ENCODE data around the gene TSPAN12.
"Not testable (repeated sequence)": the region's sequence is repeated elsewhere in the genome, so short reads cannot be mapped to it uniquely, and the experiment has no call there.

The TSPAN12 gene

GRCh38 chr7:120857588-120858573 is at the start of gene TSPAN12:
TSPAN12 (minus strand) TSS chr7:120858144; CDS start chr7:120856763, 1,381 bp downstream.
- DNase-seq: peak; percentile 29

DNA sequence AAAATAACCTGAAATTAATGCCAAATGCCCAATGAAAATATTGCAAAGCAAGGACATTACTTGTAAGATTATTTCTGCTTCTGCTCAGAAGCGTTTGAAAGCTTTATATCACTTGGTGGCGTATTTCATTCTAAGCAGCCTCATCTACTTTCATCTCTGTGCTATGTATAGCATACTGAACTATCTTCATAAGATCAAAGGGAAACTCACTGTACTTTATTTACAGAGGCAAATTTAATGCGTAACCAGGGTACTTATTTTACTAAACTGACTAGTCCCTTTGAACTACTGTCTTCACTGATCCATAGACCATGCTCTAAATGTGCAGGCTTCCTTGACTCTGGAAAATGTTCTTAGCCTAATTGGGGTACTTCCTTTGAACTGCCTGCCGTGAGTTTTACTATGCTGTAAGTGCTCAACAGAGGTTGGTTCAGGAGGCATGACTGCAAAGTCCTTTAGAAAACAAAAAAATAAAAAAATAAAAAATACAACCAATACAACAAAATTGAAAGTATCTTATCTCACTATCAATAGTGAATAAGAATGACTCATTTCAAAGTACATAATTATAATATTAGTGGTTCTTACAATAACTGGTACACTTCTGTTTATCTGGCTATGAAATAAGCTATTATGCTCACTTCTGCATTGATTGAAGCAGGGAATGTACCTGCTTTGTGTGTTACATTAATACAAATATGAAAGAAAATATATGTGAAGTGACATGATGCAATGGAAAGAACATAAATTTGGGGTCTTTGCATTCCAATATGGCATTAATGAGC is 41.0 kb upstream of the TSPAN12 start:
- no peak for DNase-seq

DNA sequence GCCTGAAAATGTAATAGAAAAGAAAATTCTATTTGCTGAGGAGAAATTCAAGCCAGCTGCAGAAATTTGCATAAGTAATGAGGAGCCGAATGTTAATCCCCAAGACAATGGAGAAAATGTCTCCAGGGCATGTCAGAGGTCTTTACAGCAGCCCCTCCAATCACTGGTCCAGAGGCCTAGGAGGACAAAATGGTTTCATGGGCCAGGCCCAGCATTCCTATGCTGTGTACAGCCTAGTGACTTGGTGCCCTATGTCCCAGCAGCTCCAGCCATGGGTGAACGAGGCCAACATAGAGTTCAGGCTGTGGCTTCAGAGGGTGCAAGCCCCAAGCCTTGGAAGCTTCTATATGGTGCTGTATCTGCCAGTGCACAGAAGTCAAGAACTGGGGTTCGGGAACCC is 37.3 kb upstream of the TSPAN12 start:
- DNase-seq: not testable (repeated sequence)

- not testable (repeated sequence) for DNase-seq
Observed at GRCh38 chr7:120885602-120886001, 27.7 kb upstream of the TSPAN12 start.

DNA sequence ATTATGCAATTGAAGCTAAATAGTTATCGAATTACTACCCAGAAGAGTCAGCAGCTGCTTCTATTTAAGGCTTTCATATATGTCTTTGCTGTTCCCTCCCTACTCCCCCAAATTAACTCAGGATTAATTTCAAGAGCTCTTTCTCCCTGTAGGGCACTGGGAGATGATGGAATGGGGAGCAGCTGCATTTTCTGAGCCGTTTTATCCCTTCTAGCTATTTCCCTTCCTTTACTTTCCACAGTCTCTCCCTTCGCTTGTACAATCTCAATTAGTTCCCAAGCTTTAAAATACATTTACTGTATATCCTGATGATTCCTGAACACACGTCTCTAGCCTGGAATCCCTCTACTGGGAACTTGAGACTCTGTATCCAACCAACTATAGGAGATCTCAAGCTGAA is 19.8 kb upstream of the TSPAN12 start:
- no peak for DNase-seq

DNA sequence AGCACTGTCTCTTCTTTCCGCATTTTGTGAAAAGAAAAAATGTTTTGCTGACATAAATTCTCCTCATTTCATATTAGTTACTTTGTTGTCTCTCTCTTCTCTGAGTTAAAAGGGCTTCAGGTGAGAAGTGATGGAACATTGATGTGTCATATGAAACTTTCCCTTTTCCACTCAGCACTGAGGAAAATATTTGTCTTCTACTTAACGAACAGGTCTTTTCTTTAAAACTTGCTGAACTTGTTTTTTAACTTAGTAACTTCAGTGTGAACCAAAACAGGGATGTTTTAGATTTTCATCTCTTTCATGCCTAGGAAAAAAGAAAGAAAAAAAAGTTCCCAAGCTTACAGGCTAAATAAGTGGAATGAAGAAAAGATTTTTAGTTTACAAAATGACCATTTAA is 19.0 kb upstream of the TSPAN12 start:
- DNase-seq: no peak

GRCh38 chr7:120874722-120875121 is 16.8 kb upstream of the TSPAN12 start:
- no peak for DNase-seq

GRCh38 chr7:120874016-120874415 is 16.1 kb upstream of the TSPAN12 start:
- no peak for DNase-seq

DNA sequence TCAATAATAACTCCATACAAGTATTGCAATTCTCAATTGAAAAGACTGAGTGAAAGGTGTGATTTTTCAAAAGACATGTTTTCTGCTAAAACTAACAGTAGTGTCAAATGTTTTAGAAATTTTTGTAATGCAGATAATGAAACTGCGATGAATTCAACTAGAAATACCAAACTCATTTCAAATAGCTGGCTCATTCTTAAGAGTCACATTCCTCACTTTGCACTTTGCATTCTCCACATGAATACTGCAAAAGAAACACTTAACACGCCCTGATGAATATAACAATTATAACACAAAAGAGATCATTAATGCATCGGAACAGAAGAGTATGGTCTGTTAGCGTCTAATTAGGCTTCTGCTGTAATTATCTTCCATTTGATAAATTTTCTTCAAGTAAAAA is 15.5 kb upstream of the TSPAN12 start:
- no peak for DNase-seq

DNA sequence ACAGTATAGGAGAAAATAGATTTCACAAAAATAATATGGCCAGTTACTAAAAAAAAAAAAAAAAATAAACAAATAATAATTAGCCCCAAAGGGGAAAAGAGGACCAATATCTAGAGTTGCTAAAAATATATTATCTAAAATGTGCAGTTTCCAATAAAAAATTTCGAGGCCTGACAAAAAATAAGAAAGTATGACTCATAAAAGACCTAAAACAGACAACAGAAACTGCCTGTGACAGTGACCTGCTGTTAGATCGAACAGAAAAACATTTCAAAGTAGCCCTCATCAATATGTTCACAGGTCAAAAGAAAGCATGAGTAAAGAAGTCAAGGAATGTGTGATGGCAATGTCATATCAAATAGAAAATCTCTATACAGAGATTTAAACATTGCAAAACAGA is 11.8 kb upstream of the TSPAN12 start:
- no peak for DNase-seq

- DNase-seq: no peak
Observed at GRCh38 chr7:120867932-120868331, 10.0 kb upstream of the TSPAN12 start.

- no peak for DNase-seq
Observed at GRCh38 chr7:120865191-120865981, 7.4 kb upstream of the TSPAN12 start.

- no peak for DNase-seq
Observed at GRCh38 chr7:120864141-120864900, 6.4 kb upstream of the TSPAN12 start.

DNA sequence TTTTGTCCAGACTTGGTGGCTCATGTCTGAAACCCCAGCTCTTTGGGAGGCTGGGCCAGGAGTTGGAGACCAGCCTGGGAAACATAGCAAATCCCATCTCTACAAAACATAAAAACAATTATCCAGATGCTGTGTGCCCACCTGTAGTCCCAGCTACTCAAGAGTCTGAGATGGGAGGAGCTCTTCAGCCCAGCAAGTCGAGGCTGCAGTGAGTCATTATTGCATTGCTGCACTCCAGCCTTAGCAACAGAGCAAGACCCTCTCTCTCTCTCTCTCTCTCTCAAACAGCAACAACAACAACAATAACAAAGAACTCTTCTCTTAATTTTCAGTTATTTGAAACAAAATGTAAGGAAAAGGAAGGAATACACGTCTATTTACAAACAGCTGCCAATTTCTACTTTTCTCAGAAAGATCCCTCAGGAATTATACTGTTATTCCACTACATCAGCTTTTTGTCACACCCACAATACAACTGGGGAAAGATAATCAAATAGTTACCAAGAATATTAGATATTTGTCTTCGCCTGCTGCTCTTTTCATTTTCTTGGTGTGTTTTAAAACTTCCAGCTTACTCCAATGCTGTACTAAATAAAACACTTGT is 5.1 kb upstream of the TSPAN12 start:
- no peak for DNase-seq

- no peak for DNase-seq
Observed at GRCh38 chr7:120860156-120860555, 2.2 kb upstream of the TSPAN12 start.

- no peak for DNase-seq
Observed at GRCh38 chr7:120859459-120859858, 1.5 kb upstream of the TSPAN12 start.

DNA sequence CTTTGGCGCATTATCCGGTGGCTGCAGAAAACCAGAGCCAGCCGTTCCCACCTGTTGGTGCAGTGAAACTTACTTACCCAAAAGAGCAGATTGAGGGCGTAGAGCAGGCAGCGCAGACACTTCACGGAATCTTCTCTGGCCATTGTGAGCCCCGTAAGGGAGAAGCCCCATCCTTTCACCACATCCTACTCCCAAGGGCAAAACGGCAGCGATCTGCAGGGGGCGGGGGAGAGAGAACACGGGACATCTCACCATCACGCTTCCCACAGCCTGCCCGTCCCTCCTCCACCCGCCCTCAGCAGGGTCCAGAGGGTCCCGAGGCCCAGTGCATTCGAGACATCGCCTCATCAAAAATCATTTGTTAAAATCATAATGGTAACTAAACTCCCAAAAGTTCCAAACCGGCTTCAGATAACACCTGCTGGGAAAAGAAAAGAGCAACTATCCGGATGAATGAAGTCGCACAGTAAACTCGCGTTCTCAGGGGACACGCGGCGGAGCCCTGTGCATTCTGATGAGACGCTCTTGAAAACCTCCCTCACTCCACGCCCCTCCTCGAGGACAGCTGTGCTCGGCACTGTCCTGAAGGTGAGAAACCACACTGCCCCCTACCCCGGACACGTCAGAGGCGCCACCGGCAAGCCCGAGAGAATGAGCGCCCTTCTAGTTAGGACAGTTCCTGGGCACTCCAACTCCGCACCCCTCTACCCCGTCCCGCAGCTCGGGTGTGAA is 1.2 kb downstream of the TSPAN12 start:
- DNase-seq: no peak

DNA sequence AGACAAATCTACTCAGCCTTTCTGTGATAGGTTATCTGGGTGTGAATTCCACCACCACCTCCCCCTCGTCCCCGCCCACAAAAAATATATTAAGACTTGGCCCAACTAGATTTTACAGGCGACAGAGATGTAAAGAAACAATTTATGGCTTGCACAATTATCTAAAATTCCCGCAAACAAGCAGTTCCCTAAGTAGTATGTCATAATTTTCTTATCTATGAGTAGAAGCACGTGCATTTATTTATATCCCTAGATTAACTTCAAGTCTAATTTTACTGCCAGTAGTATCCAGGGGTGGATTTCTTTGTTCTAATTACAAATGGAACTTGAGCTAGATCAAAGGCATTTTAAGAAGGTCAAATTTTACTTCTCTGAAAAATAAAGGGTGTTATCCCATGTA is 1.7 kb downstream of the TSPAN12 start:
- DNase-seq: no peak

GRCh38 chr7:120852700-120853099 is 5.2 kb downstream of the TSPAN12 start:
- DNase-seq: no peak

DNA sequence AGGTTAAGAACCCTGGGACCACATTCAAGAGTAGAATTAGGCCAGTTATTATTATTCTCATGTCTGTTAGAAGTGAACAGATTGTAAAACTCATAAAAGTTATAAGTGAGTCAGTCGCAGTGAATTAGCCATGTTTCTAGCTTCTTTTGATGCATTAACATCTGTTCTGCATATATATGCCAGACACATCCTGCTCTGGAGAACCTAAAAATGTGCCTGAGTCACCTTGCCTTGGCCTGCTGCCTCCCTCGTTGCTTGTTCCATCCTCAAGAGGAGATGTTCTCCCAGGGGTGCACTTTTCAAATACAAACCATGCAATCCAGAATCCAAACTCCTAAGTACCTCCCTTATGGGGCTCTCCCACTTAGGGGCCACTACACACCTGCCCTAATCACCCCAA is 14.8 kb downstream of the TSPAN12 start:
- no peak for DNase-seq

- no peak for DNase-seq
Observed at GRCh38 chr7:120842121-120842621, 15.8 kb downstream of the TSPAN12 start.
